Kidney (tissue), 14 donors: Measurements from ENCODE around the gene TRIM25. TPM values are rescaled to one million over a fixed set of nuclear protein-coding genes. Genes with fewer than 3 reads are reported as not detected.

Experiments
- DNase-seq, 5 donors: peaks; one replicate each; pipeline ENCODE4 v3.0.0-alpha.2; 2013 to 2020
- FAIRE-seq: peaks from 2 replicates; lab custom pipeline; 2012; peaks lifted over from hg19 to GRCh38; lab: Jason Lieb, UNC
- H3K27ac ChIP-seq, 2 donors: one replicate each; pipeline ENCODE4 v1.7.0; 2013; ENCODE audit warnings: low read depth in 2 of 2, low read length in 2 of 2, inconsistent platforms in 1 of 2
- H3K27me3 ChIP-seq: one replicate; pipeline ENCODE4 v1.7.1; 2013; ENCODE audit warnings: low read length, inconsistent platforms; ENCODE audit not compliant: control insufficient read depth, insufficient read depth
- H3K36me3 ChIP-seq, 3 donors: one replicate each; pipeline versions ENCODE4 v1.7.0 to v1.7.1; 2013; ENCODE audit warnings: low read length in 3 of 3, control low read depth in 1 of 3, inconsistent platforms in 1 of 3; ENCODE audit not compliant: insufficient read depth in 3 of 3, control insufficient read depth in 2 of 3
- H3K4me1 ChIP-seq, 3 donors: one replicate each; pipeline versions ENCODE4 v1.7.0 to v1.7.1; 2013; ENCODE audit warnings: low read length in 3 of 3, inconsistent platforms in 1 of 3, low read depth in 1 of 3; ENCODE audit not compliant: control insufficient read depth in 2 of 3, insufficient read depth in 2 of 3
- H3K4me3 ChIP-seq, 3 donors: one replicate each; pipeline versions ENCODE4 v1.7.0 to v1.8.1; 2013; ENCODE audit warnings: low read length in 3 of 3, control low read depth in 1 of 3, inconsistent platforms in 1 of 3
- H3K9ac ChIP-seq, 3 donors: one replicate each; pipeline versions ENCODE4 v1.7.0 to v1.7.1; 2013; ENCODE audit warnings: low read length in 3 of 3, control low read depth in 1 of 3, inconsistent platforms in 1 of 3
- H3K9me3 ChIP-seq, 3 donors: one replicate each; pipeline versions ENCODE4 v1.7.0 to v1.7.1; 2013; ENCODE audit warnings: low read length in 3 of 3, control low read depth in 1 of 3, inconsistent platforms in 1 of 3; ENCODE audit not compliant: control insufficient read depth in 2 of 3, insufficient read depth in 1 of 3
- CTCF ChIP-seq: IDR thresholded peaks from 3 replicates; pipeline ENCODE4 v1.5.1; 2012; ENCODE audit warnings: mild to moderate bottlenecking, moderate library complexity, borderline replicate concordance; ENCODE audit not compliant: insufficient read depth; ENCODE audit errors: extremely low read depth
- intact Hi-C: fragments of 100-400 bp; cut with DNase I; formaldehyde crosslinking; loops from one replicate; pipeline ENCODE4 v1.11.1; 2022
- polyA plus RNA-seq: library from polyadenylated mRNA; stranded (reverse); fragments of 350-450 nt; fragmentation: Illumina TruSeq; extraction: RNeasy Lipid Tissue Mini Kit (QIAGEN cat#74804); gene quantifications from one replicate; pipeline ENCODE4 v1.2.3, GENCODE V29; 2014; ENCODE audit warnings: low read depth, low replicate concordance; ENCODE audit not compliant: insufficient read depth
- total RNA-seq: library from RNA; stranded (reverse); fragmentation: NEBNext Ultra II Directional; extraction: Animal tissue kit (Norgen Biotek cat#: 25700); gene quantifications from one replicate; pipeline ENCODE4 v1.2.1, GENCODE V29; 2021
- donor health status: control.
- donor health status: control.
- donor health status: control.
- donor health status: control.
- donor health status: control.
- donor health status: DM: yes; HTN: yes; CAD: no.
- donor health status: Normal renal cell carcinoma (clear cell type).

The TRIM25 gene
- total and polyA plus RNA-seq, 2 donors from 2014 or later = 8.4 to 62.3 TPM

DNA sequence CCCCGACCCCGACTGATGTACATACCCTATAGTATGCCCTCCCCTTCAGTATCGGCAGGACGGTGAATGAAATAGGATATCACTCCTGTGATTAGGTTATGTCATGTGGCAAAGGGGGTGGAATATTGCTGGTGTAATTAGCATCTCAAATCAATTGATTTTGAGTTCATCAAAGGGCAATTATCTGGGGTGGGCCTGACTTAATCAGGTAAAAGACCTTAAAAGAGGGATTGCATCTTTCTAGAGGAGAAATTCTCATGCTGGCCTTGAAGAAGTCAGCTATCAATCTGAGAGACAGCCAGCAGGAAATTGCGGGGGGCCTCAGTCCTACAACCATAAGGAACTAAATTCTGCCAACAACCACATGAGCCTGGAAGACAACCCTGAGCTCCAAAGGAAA is 10.3 kb downstream of the TRIM25 start:
- Histone ChIP-seq H3K36me3 (peaks cover 0 to 50% (median 36%) of the 10 kb centered on the region in 3 donors), H3K27ac (no peak overlapping the region), H3K4me1 (no peaks in the 10 kb centered on the region), H3K27me3 (no peaks in the 10 kb centered on the region), H3K4me3 (no peak overlapping the region), H3K9ac (no peak overlapping the region), H3K9me3 (no peaks in the 10 kb centered on the region)
- intact Hi-C loops = no loop called here
- TF ChIP-seq CTCF = no peak
- DNase-seq (no peak), FAIRE-seq (no peak)

DNA sequence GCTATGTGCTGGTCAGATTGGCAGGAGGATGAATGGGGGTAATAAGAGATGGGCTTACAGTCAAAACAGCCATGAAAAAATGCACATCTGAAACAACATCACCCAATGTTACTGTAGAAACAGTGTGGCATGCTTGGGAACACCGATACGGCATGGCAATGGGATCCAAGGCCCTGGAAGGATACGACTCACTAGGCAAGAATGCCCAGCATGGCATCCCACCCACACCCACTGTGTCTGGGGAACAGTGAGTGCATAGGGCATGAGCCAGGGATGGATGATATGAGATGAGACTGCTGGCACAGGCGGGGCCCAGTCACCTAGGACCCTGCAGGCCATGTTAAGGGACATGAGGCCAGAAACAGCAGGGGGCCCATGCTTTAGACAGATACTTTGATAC is 11.5 kb downstream of the TRIM25 start:
- H3K4me1 ChIP-seq = no peaks in the 10 kb centered on the region
- intact Hi-C loops = no loop called here
- no peak for DNase-seq
- H3K27ac ChIP-seq = no peak overlapping the region
- H3K27me3 ChIP-seq = no peaks in the 10 kb centered on the region
- TF ChIP-seq CTCF = no peak
- H3K4me3 ChIP-seq = no peak overlapping the region
- H3K9me3 ChIP-seq = no peaks in the 10 kb centered on the region
- H3K9ac ChIP-seq = no peak overlapping the region
- peaks cover 0 to 48% (median 44%) of the 10 kb centered on the region in 3 donors for H3K36me3 ChIP-seq
- FAIRE-seq = no peak

- intact Hi-C loops = no loop called here
- no peak for TF ChIP-seq CTCF
- H3K36me3 ChIP-seq = peaks cover 0 to 57% (median 47%) of the 10 kb centered on the region in 3 donors
- no peaks in the 10 kb centered on the region for H3K4me1 ChIP-seq
- no peak overlapping the region for H3K27ac ChIP-seq
- no peaks in the 10 kb centered on the region for H3K9me3 ChIP-seq
- H3K27me3 ChIP-seq = no peaks in the 10 kb centered on the region
- H3K9ac ChIP-seq = no peak overlapping the region
- DNase-seq = no peak
- no peak for FAIRE-seq
- H3K4me3 ChIP-seq = no peak overlapping the region
Observed at GRCh38 chr17:56899403-56899802, 14.4 kb downstream of the TRIM25 start.

DNA sequence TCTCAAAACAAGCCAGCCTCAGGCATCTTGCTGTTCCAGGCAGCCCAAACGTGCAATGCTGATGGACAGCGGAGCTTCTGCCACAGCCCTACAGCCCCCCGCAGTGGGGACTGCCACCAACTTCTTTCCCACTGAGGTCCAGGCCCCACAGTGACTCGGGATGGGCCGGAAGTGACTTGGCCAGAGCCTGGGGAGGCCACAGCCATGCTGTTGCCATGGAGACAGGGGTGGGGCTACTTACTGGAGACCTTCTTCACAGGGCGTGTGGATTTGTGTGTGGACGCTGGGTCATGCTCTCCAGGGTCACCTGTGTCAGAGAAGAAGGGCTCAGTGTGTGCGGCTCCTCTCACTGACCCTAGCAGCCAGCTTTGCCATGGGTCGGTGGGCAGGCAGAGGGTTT is 15.0 kb downstream of the TRIM25 start:
- Histone ChIP-seq H3K36me3 (peaks cover 0 to 51% (median 43%) of the 10 kb centered on the region in 3 donors), H3K27me3 (no peaks in the 10 kb centered on the region), H3K27ac (no peak overlapping the region), H3K4me3 (no peak overlapping the region), H3K4me1 (no peaks in the 10 kb centered on the region), H3K9me3 (no peaks in the 10 kb centered on the region), H3K9ac (no peak overlapping the region)
- TF ChIP-seq CTCF = no peak
- DNase-seq (no peak), FAIRE-seq (no peak)
- intact Hi-C loops = no loop called here
